Neural cell (in vitro differentiated cells): ENCODE data around the gene NISCH. TPM values are rescaled to one million over a fixed set of nuclear protein-coding genes. Genes with fewer than 3 reads are reported as not detected.

Source experiments
- H2AFZ ChIP-seq: fragments of 200-600, 300-800 bp; sonication (generic), shearing (Covaris generic); 2 replicates; pipeline ENCODE4 v1.6.0; 2014; ENCODE audit warnings: low read depth, mild to moderate bottlenecking, antibody characterized with exemption, low read length, moderate library complexity
- H3F3A ChIP-seq: fragments of 200-600 bp; shearing (Covaris generic); 2 replicates; pipeline ENCODE4 v1.6.1; 2016; ENCODE audit warnings: mild to moderate bottlenecking, moderate library complexity, mixed read lengths, antibody characterized with exemption, low read length; ENCODE audit not compliant: insufficient read depth, poor library complexity, severe bottlenecking
- H3K27ac ChIP-seq: fragments of 200-600, 300-800 bp; sonication (generic), shearing (Covaris generic); 2 replicates; pipeline ENCODE4 v1.5.1; 2014; ENCODE audit warnings: mild to moderate bottlenecking, low read length, moderate library complexity
- H3K27me3 ChIP-seq: fragments of 300-800, 200-600 bp; sonication (generic), shearing (Covaris generic); 2 replicates; pipeline ENCODE4 v1.6.0; 2014; ENCODE audit warnings: mild to moderate bottlenecking, low read depth, low read length, moderate library complexity; ENCODE audit not compliant: insufficient read depth
- H3K36me3 ChIP-seq: fragments of 300-800, 200-600 bp; sonication (generic), shearing (Covaris generic); 2 replicates; pipeline ENCODE4 v1.5.1; 2014; ENCODE audit warnings: mild to moderate bottlenecking, antibody characterized with exemption, low read length, moderate library complexity; ENCODE audit not compliant: insufficient read depth
- H3K4me2 ChIP-seq: fragments of 300-800, 200-600 bp; sonication (generic), shearing (Covaris generic); 2 replicates; pipeline ENCODE4 v1.6.0; 2014; ENCODE audit warnings: mild to moderate bottlenecking, low read length
- H3K4me3 ChIP-seq: fragments of 300-800, 200-600 bp; sonication (generic), shearing (Covaris generic); 2 replicates; pipeline ENCODE4 v1.5.1; 2014; ENCODE audit warnings: mild to moderate bottlenecking, low read length, moderate library complexity
- H3K79me2 ChIP-seq: fragments of 200-600 bp; shearing (Covaris generic); replicated peaks from 2 replicates; pipeline ENCODE4 v1.6.0; 2014; ENCODE audit warnings: mild to moderate bottlenecking, low read length, moderate library complexity; ENCODE audit not compliant: insufficient read depth
- H3K9ac ChIP-seq: fragments of 300-800, 200-600 bp; sonication (generic), shearing (Covaris generic); 2 replicates; pipeline ENCODE4 v1.6.1; 2016; ENCODE audit warnings: mild to moderate bottlenecking, low read length, mixed read lengths
- H3K9me2 ChIP-seq: fragments of 200-600 bp; shearing (Covaris generic); 2 replicates; pipeline ENCODE4 v1.6.1; 2016; ENCODE audit warnings: mild to moderate bottlenecking, low read length, mixed read lengths; ENCODE audit not compliant: insufficient read depth
- H3K9me3 ChIP-seq: fragments of 200-600, 300-800 bp; sonication (generic), shearing (Covaris generic); 2 replicates; pipeline ENCODE4 v1.6.1; 2016; ENCODE audit warnings: mild to moderate bottlenecking, mixed run types, low read length, moderate library complexity, mixed read lengths
- H4K20me1 ChIP-seq: fragments of 200-600 bp; shearing (Covaris generic); 2 replicates; pipeline ENCODE4 v1.6.1; 2016; ENCODE audit warnings: mild to moderate bottlenecking, mixed run types; ENCODE audit not compliant: insufficient read depth
- EP300 ChIP-seq: fragments of 450-650 bp; conservative IDR thresholded peaks from 2 replicates; pipeline ENCODE4 v1.6.1; 2014; ENCODE audit warnings: antibody characterized with exemption, mild to moderate bottlenecking, moderate library complexity; ENCODE audit not compliant: poor library complexity, severe bottlenecking
- EZH2 ChIP-seq: fragments of 200-600, 300-800 bp; shearing (Covaris generic), sonication (generic); IDR thresholded peaks from 2 replicates; pipeline ENCODE4 v1.6.1; 2014; ENCODE audit warnings: antibody characterized with exemption, low read length, borderline replicate concordance, mild to moderate bottlenecking; ENCODE audit not compliant: insufficient read depth, poor library complexity, severe bottlenecking
- MXI1 ChIP-seq: fragments of 450-650 bp; conservative IDR thresholded peaks from 2 replicates; pipeline ENCODE4 v1.6.1; 2014; ENCODE audit warnings: antibody characterized with exemption, mild to moderate bottlenecking; ENCODE audit not compliant: poor library complexity, severe bottlenecking
- POLR2AphosphoS5 ChIP-seq: IDR thresholded peaks from 2 replicates; pipeline ENCODE4 v1.6.1; 2012
- SMC3 ChIP-seq: fragments of 450-650 bp; conservative IDR thresholded peaks from 2 replicates; pipeline ENCODE4 v1.6.1; 2014; ENCODE audit warnings: antibody characterized with exemption, mild to moderate bottlenecking, moderate library complexity; ENCODE audit not compliant: poor library complexity
- TAF1 ChIP-seq: IDR thresholded peaks from 2 replicates; pipeline ENCODE4 v1.6.1; 2012; ENCODE audit warnings: low read depth
- polyA plus RNA-seq: library from polyadenylated mRNA; depleted of rRNA; stranded (reverse); fragments of >200 nt; gene quantifications from 2 replicates; pipeline ENCODE4 v1.2.3, GENCODE V29; 2014
- TF ChIP-seq, protein P1 (sequence below): IDR thresholded peaks from 2 replicates; pipeline ENCODE4 v1.6.1; 2012; ENCODE audit warnings: borderline replicate concordance

Gene NISCH
- polyA plus RNA-seq, 1 donor from 2014 or later: 88.9 TPM

GRCh38 chr3:52431459-52432223 lies 23.8 kb upstream of the NISCH start:
- no peak overlapping the region for H2AFZ ChIP-seq
- H3K27me3 ChIP-seq: no peaks in the 10 kb centered on the region
- H3K9ac ChIP-seq: no peak overlapping the region
- H3K9me3 ChIP-seq: no peaks in the 10 kb centered on the region
- H3K4me2 ChIP-seq: no peak overlapping the region
- TF ChIP-seq EP300 (no peak), TAF1 (no peak), POLR2AphosphoS5 (no peak)
- H3K9me2 ChIP-seq: no peaks in the 10 kb centered on the region
- H3K27ac ChIP-seq: no peak overlapping the region
- H3K4me3 ChIP-seq: no peak overlapping the region
- H3K36me3 ChIP-seq: no peaks in the 10 kb centered on the region
- H4K20me1 ChIP-seq: no peaks in the 10 kb centered on the region
- no peaks in the 10 kb centered on the region for H3F3A ChIP-seq
- H3K79me2 ChIP-seq: no peaks in the 10 kb centered on the region

DNA sequence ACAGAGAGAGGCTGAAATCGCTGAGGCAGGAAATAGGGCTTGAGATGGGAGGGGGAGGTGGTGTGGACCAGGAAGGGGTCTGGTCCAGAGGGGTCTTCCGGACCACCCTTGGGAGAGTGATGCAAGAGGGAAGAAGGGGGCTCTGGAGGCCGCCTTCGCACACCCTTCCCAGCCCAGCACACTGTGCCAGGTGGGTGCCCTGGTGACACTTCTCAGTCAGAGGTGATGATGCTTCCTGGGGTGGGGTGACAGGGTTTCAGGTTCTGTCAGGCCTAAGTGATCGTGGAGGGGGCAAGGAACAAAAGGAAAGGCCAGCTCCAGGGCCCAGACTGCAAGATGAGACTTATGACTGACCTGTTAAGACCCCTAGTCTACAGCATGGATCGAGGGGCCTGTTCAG lies 23.2 kb upstream of the NISCH start:
- Histone ChIP-seq H3K9me2 (no peaks in the 10 kb centered on the region), H4K20me1 (no peaks in the 10 kb centered on the region), H3K9me3 (no peaks in the 10 kb centered on the region), H2AFZ (no peak overlapping the region), H3F3A (no peaks in the 10 kb centered on the region), H3K36me3 (no peaks in the 10 kb centered on the region), H3K4me3 (no peak overlapping the region), H3K4me2 (no peak overlapping the region), H3K79me2 (no peaks in the 10 kb centered on the region), H3K9ac (no peak overlapping the region), H3K27ac (no peak overlapping the region), H3K27me3 (no peaks in the 10 kb centered on the region)
- no peak for TF ChIP-seq SMC3
- TF ChIP-seq, protein P1, sequence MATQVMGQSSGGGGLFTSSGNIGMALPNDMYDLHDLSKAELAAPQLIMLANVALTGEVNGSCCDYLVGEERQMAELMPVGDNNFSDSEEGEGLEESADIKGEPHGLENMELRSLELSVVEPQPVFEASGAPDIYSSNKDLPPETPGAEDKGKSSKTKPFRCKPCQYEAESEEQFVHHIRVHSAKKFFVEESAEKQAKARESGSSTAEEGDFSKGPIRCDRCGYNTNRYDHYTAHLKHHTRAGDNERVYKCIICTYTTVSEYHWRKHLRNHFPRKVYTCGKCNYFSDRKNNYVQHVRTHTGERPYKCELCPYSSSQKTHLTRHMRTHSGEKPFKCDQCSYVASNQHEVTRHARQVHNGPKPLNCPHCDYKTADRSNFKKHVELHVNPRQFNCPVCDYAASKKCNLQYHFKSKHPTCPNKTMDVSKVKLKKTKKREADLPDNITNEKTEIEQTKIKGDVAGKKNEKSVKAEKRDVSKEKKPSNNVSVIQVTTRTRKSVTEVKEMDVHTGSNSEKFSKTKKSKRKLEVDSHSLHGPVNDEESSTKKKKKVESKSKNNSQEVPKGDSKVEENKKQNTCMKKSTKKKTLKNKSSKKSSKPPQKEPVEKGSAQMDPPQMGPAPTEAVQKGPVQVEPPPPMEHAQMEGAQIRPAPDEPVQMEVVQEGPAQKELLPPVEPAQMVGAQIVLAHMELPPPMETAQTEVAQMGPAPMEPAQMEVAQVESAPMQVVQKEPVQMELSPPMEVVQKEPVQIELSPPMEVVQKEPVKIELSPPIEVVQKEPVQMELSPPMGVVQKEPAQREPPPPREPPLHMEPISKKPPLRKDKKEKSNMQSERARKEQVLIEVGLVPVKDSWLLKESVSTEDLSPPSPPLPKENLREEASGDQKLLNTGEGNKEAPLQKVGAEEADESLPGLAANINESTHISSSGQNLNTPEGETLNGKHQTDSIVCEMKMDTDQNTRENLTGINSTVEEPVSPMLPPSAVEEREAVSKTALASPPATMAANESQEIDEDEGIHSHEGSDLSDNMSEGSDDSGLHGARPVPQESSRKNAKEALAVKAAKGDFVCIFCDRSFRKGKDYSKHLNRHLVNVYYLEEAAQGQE: no peak

DNA sequence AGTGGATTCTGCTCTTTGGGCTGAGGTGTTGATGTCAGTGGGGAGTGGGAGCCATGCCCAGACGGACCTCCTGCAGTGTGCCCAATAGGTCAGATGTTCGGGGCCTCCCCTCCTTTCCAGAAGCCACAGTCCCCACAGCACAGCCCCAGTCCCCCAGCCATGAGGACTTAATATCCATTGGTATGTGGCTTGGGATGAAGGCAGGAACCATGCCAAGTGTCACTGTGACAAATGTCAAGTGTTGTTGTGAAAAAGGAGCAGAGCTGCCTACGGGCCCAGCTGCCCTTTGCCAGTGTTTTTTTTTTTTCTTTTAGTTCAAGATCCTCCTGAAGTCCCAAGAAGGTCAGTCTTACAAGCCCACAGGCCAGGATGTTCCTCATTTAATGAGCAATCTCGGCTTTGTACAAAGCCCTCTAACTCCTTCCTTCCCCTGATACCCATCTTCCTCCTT lies 22.7 kb upstream of the NISCH start:
- Histone ChIP-seq H4K20me1 (no peaks in the 10 kb centered on the region), H3K4me3 (no peak overlapping the region), H3F3A (no peaks in the 10 kb centered on the region), H3K79me2 (no peaks in the 10 kb centered on the region), H3K9ac (no peak overlapping the region), H3K36me3 (no peaks in the 10 kb centered on the region), H3K9me3 (no peaks in the 10 kb centered on the region), H3K9me2 (no peaks in the 10 kb centered on the region), H3K4me2 (no peak overlapping the region), H3K27ac (no peak overlapping the region), H2AFZ (no peak overlapping the region), H3K27me3 (no peaks in the 10 kb centered on the region)
- TF ChIP-seq MXI1: no peak
- no peak for TF ChIP-seq TAF1
- TF ChIP-seq, protein P1: no peak
- TF ChIP-seq EZH2: no peak
- no peak for TF ChIP-seq SMC3
